A549 (cell line): ENCODE measurements around the gene FRG2C.
"Not testable (repeated sequence)": the region's sequence is repeated elsewhere in the genome, so short reads cannot be mapped to it uniquely, and the experiment has no call there.

ENCODE experiments used
- CEBPB ChIP-seq, 2 experiments: fragments of >200 bp in 1 of 2; sonication (Bioruptor Twin) in 1 of 2; formaldehyde crosslinking in 1 of 2; IDR thresholded peaks; 2 replicates each; pipeline ENCODE4 v1.6.1; 2012 to 2016
- CTCF ChIP-seq: fragments of >200 bp; sonication (Bioruptor Twin); formaldehyde crosslinking; IDR thresholded peaks from 3 replicates; pipeline ENCODE4 v1.5.1; 2016
- ELK1 ChIP-seq: fragments of 150-350 bp; IDR thresholded peaks from 2 replicates; pipeline ENCODE4 v1.6.1; 2014; ENCODE audit warnings: low read depth, mild to moderate bottlenecking, low read length
- KDM1A ChIP-seq: fragments of 200-600 bp; sonication (generic); IDR thresholded peaks from 2 replicates; pipeline ENCODE4 v1.6.1; 2016; ENCODE audit warnings: low read depth, mild to moderate bottlenecking
- PHF8 ChIP-seq: fragments of 200-600 bp; sonication (generic); IDR thresholded peaks from 2 replicates; pipeline ENCODE4 v1.6.1; 2016; ENCODE audit warnings: low read depth, mild to moderate bottlenecking, antibody characterized with exemption, moderate library complexity, borderline replicate concordance
- POLR2A ChIP-seq: IDR thresholded peaks from 2 replicates; pipeline ENCODE4 v1.6.1; 2012; ENCODE audit warnings: mild to moderate bottlenecking, low read length
- RAD21 ChIP-seq, 2 experiments: fragments of >200 bp in 1 of 2; sonication (Bioruptor Twin) in 1 of 2; formaldehyde crosslinking in 1 of 2; IDR thresholded peaks in 1 of 2; conservative IDR thresholded peaks in 1 of 2; 2 replicates in 1 of 2; 3 replicates in 1 of 2; pipeline ENCODE4 v1.6.1; 2012 to 2018; ENCODE audit warnings: inconsistent platforms in 1 of 2

- TF ChIP-seq POLR2A; RAD21 (conservative IDR thresholded peaks at IDR 0.05 in 1 of 2, IDR thresholded peaks at IDR 0.05 in 1 of 2); CTCF; ELK1; KDM1A; PHF8; CEBPB (IDR thresholded peaks at IDR 0.05): not testable (repeated sequence)
Measured at GRCh38 chr3:75621772-75622171, 42.4 kb upstream of the FRG2C start.
